Measurements from ENCODE around the gene STAM2. TPM values are rescaled to one million over a fixed set of nuclear protein-coding genes. Genes with fewer than 3 reads are reported as not detected.

STAM2 gene
- polyA plus RNA-seq, 2 of the 4 experiments (the other 2 are of a cell fraction) = 13.8 to 34.5 TPM

DNA sequence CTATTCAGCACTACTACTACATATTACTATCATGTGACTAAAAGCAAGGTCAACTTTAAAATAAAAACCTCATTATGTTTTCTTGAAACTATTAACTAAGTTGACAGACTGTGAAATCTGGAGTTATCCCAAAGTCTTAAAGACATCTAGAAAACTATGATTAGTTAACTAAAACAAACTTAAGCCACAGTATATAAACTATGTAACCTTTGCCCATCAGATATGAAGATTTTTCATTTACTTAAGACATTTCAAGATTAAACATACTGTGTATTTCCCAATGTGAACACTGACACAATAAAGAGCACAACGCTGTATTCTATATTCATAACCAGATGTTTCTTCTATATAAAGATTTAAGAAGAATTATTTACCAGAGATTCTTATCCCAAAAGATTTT lies 43.3 kb downstream of the STAM2 start:
- no peak for TF ChIP-seq CHD2 (IDR thresholded peaks at IDR 0.05; ENCODE audit: low read length, partially characterized antibody)
- no peak for TF ChIP-seq HDAC2 (IDR thresholded peaks at IDR 0.05)
- TF ChIP-seq GATA3 (IDR thresholded peaks at IDR 0.05; ENCODE audit: borderline replicate concordance) = 0 out of 2 replicates have a peak, but pooled peaks have one; percentile 42
- no peak for TF ChIP-seq ZNF302 (CRISPR knock-in tag; IDR thresholded peaks at IDR 0.05)
- TF ChIP-seq, protein P1, sequence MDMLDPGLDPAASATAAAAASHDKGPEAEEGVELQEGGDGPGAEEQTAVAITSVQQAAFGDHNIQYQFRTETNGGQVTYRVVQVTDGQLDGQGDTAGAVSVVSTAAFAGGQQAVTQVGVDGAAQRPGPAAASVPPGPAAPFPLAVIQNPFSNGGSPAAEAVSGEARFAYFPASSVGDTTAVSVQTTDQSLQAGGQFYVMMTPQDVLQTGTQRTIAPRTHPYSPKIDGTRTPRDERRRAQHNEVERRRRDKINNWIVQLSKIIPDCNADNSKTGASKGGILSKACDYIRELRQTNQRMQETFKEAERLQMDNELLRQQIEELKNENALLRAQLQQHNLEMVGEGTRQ (IDR thresholded peaks at IDR 0.05) = no peak
- Histone ChIP-seq H3K27ac (no peak overlapping the region), H3K9me3 (no peaks in the 10 kb centered on the region), H3K4me1 (peaks cover 33% of the 10 kb centered on the region), H3K4me2 (peak overlapping the region; percentile 42; the same call in 2 of the 3 replicates), H3K4me3 (no peak overlapping the region)
- DNase-seq (ENCODE audit: low read depth in 1 of 2, low spot score in 1 of 2) (no peak), ATAC-seq (no peak), FAIRE-seq (no peak)
- 5% methylated on average over 1 of the region's 1 CpG for WGBS (ENCODE audit: missing lambda C conversion rate)
- ChIA-PET CTCF (no interaction called here), POLR2A (no interaction called here)

DNA sequence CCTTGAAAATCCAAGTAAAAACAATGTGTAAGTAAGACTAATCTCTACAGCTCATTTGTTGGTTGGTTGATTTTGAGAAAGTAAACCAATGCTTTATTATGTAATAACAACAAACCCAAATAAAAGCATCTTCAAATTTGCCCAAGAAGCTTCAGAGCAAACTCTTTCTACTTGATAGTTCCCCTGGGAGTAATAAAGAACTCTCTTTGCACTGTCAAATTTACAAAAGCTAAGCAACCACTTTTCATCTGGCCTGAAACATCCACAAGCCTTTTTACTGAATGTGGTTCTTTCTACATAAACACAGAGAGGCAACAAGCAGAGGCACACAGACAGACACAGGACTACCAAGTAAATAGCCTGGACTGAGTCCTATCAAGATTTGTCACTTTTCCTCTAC lies 47.9 kb downstream of the STAM2 start:
- ChIA-PET CTCF (no interaction called here), POLR2A (no interaction called here)
- no peak for ATAC-seq
- Histone ChIP-seq H3K27ac (no peak overlapping the region), H3K9me3 (no peaks in the 10 kb centered on the region), H3K4me3 (no peak overlapping the region), H3K4me1 (peaks cover 7% of the 10 kb centered on the region; the same call in 2 of the 3 replicates), H3K4me2 (no peak overlapping the region)
- DNase-seq (ENCODE audit: low read depth in 1 of 2, low spot score in 1 of 2) = no peak
- FAIRE-seq = no peak
- TF ChIP-seq, protein P2, sequence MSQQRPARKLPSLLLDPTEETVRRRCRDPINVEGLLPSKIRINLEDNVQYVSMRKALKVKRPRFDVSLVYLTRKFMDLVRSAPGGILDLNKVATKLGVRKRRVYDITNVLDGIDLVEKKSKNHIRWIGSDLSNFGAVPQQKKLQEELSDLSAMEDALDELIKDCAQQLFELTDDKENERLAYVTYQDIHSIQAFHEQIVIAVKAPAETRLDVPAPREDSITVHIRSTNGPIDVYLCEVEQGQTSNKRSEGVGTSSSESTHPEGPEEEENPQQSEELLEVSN (IDR thresholded peaks at IDR 0.05; ENCODE audit: borderline replicate concordance, low read depth) = no peak
- TF ChIP-seq, protein P1 (IDR thresholded peaks at IDR 0.05) = no peak
- TF ChIP-seq EHF (CRISPR knock-in tag; IDR thresholded peaks at IDR 0.05) = no peak
- no peak for TF ChIP-seq FOXS1 (CRISPR knock-in tag; IDR thresholded peaks at IDR 0.05)
- TF ChIP-seq SREBF2 (IDR thresholded peaks at IDR 0.05) = no peak
- TF ChIP-seq ZSCAN20 (CRISPR knock-in tag; IDR thresholded peaks at IDR 0.05) = no peak
- TF ChIP-seq, protein P3, sequence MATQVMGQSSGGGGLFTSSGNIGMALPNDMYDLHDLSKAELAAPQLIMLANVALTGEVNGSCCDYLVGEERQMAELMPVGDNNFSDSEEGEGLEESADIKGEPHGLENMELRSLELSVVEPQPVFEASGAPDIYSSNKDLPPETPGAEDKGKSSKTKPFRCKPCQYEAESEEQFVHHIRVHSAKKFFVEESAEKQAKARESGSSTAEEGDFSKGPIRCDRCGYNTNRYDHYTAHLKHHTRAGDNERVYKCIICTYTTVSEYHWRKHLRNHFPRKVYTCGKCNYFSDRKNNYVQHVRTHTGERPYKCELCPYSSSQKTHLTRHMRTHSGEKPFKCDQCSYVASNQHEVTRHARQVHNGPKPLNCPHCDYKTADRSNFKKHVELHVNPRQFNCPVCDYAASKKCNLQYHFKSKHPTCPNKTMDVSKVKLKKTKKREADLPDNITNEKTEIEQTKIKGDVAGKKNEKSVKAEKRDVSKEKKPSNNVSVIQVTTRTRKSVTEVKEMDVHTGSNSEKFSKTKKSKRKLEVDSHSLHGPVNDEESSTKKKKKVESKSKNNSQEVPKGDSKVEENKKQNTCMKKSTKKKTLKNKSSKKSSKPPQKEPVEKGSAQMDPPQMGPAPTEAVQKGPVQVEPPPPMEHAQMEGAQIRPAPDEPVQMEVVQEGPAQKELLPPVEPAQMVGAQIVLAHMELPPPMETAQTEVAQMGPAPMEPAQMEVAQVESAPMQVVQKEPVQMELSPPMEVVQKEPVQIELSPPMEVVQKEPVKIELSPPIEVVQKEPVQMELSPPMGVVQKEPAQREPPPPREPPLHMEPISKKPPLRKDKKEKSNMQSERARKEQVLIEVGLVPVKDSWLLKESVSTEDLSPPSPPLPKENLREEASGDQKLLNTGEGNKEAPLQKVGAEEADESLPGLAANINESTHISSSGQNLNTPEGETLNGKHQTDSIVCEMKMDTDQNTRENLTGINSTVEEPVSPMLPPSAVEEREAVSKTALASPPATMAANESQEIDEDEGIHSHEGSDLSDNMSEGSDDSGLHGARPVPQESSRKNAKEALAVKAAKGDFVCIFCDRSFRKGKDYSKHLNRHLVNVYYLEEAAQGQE (IDR thresholded peaks at IDR 0.05) = no peak
- no peak for TF ChIP-seq MYC (IDR thresholded peaks at IDR 0.05; ENCODE audit: borderline replicate concordance, low read length)
- no peak for TF ChIP-seq KDM5A (IDR thresholded peaks at IDR 0.05)
- no peak for TF ChIP-seq HOXB5 (CRISPR knock-in tag; IDR thresholded peaks at IDR 0.05)
- no peak for TF ChIP-seq TFCP2L1 (CRISPR knock-in tag; IDR thresholded peaks at IDR 0.05)
- no peak for TF ChIP-seq ZFP36 (IDR thresholded peaks at IDR 0.05; ENCODE audit: borderline replicate concordance, partially characterized antibody)
- TF ChIP-seq HOXB13 (CRISPR knock-in tag; IDR thresholded peaks at IDR 0.05; ENCODE audit: low read depth) = no peak
- no peak for TF ChIP-seq CBX2 (IDR thresholded peaks at IDR 0.05; ENCODE audit: borderline replicate concordance, low read depth)

DNA sequence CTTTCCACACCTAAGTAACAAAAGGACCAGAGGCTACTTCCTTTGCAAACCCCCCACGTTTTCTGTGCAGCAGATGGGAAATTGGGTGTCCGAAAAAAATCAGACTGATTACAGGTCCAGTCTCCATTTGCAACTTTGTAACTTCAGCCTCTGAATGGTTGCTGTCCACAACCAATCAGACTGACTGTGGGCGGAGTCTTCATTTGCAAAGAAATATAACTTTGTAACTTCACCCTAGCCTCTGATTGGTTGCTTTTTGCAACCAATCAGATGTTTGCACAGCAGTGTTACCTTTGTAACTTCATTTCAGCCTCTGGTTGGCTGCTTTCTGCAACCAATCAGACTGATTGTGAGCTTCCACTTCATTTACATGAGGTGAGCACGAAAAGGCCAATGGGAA lies 48.9 kb downstream of the STAM2 start:
- peak in 1 of 2 experiments; percentile 32 for DNase-seq (ENCODE audit: low read depth in 1 of 2, low spot score in 1 of 2)
- POLR2A ChIA-PET = no interaction called here

More for the DNA sequence above, 48.9 kb downstream of the STAM2 start:
- H3K4me2 ChIP-seq = no peak overlapping the region
- ATAC-seq (no peak), FAIRE-seq (no peak)
- no peak overlapping the region for H3K27ac ChIP-seq
- CTCF ChIA-PET = no interaction called here
- 95% methylated on average over 4 of the region's 4 CpGs for WGBS (ENCODE audit: missing lambda C conversion rate)
- TF ChIP-seq ZNF302 (CRISPR knock-in tag; IDR thresholded peaks at IDR 0.05) (no peak), CBX8 (IDR thresholded peaks at IDR 0.05) (no peak), MYC (IDR thresholded peaks at IDR 0.05; ENCODE audit: borderline replicate concordance, low read length) (no peak), NR3C1 (IDR thresholded peaks at IDR 0.05) (no peak), RNF2 (IDR thresholded peaks at IDR 0.05; ENCODE audit: borderline replicate concordance, low read depth) (no peak), CHD2 (IDR thresholded peaks at IDR 0.05; ENCODE audit: low read length, partially characterized antibody) (no peak), TP53 (CRISPR knock-in tag; IDR thresholded peaks at IDR 0.05) (no peak), KDM1A (IDR thresholded peaks at IDR 0.05; ENCODE audit: low read depth) (no peak)
- TF ChIP-seq, protein P4, sequence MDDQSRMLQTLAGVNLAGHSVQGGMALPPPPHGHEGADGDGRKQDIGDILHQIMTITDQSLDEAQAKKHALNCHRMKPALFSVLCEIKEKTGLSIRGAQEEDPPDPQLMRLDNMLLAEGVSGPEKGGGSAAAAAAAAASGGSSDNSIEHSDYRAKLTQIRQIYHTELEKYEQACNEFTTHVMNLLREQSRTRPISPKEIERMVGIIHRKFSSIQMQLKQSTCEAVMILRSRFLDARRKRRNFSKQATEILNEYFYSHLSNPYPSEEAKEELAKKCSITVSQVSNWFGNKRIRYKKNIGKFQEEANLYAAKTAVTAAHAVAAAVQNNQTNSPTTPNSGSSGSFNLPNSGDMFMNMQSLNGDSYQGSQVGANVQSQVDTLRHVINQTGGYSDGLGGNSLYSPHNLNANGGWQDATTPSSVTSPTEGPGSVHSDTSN (IDR thresholded peaks at IDR 0.05) = no peak
- no peak overlapping the region for H3K4me3 ChIP-seq
- no peaks in the 10 kb centered on the region for H3K9me3 ChIP-seq
- H3K4me1 ChIP-seq = no peaks in the 10 kb centered on the region
